Tibial artery (tissue), 4 donors: ENCODE results near the gene GRAMD2B.

Experiments used
- DNase-seq, 2 donors: peaks; one replicate each; pipeline ENCODE4 v3.0.0-alpha.2; 2019
- H3K27ac ChIP-seq, 2 donors: fragments of 200-600 bp; sonication (generic) in 1 of 2; 1 replicate in 1 of 2; 2 replicates in 1 of 2; pipeline ENCODE4 v1.5.1; 2018 to 2019; ENCODE audit warnings: mild to moderate bottlenecking in 1 of 2
- H3K27me3 ChIP-seq, 2 donors: fragments of 200-600 bp; sonication (generic) in 1 of 2; one replicate each; pipeline versions ENCODE4 v1.5.1 to v1.6.0; 2016 to 2019
- H3K36me3 ChIP-seq, 3 donors: fragments of 200-600 bp; sonication (generic) in 2 of 3; one replicate each; pipeline ENCODE4 v1.5.1; 2016 to 2019; ENCODE audit warnings: mild to moderate bottlenecking in 2 of 3
- H3K4me1 ChIP-seq, 4 donors: fragments of 200-600 bp; sonication (generic) in 2 of 4; 1 replicate in 3 of 4; 2 replicates in 1 of 4; pipeline ENCODE4 v1.5.1; 2016 to 2019
- H3K4me3 ChIP-seq, 2 donors: fragments of 200-600 bp; sonication (generic) in 1 of 2; 1 replicate in 1 of 2; 2 replicates in 1 of 2; pipeline ENCODE4 v1.5.1; 2018 to 2019; ENCODE audit warnings: mild to moderate bottlenecking in 2 of 2
- H3K9me3 ChIP-seq, 3 donors: fragments of 200-600 bp; sonication (generic) in 1 of 3; one replicate each; pipeline ENCODE4 v1.5.1; 2016 to 2019
- CTCF ChIP-seq, 2 experiments: fragments of 200-600 bp in 1 of 2; fragments of 450-650 bp in 1 of 2; IDR thresholded peaks; one replicate each; pipeline ENCODE4 v1.5.1; 2017 to 2019; ENCODE audit warnings: antibody characterized with exemption in 2 of 2, mild to moderate bottlenecking in 1 of 2, moderate library complexity in 1 of 2
- intact Hi-C: fragments of 100-400 bp; cut with DNase I; formaldehyde crosslinking; loops from one replicate; pipeline ENCODE4 v1.15.0; 2023; ENCODE audit warnings: low total_unique reads

Gene GRAMD2B

GRCh38 chr5:126512451-126512850 is 89.2 kb downstream of the GRAMD2B start:
- peaks cover 0 to 25% (median 5%) of the 10 kb centered on the region in 4 donors for H3K4me1 ChIP-seq
- intact Hi-C loops: no loop called here
- no peak for DNase-seq
- H3K4me3 ChIP-seq: no peak overlapping the region
- H3K36me3 ChIP-seq: no peaks in the 10 kb centered on the region
- TF ChIP-seq CTCF (IDR thresholded peaks at IDR 0.05): no peak
- H3K27ac ChIP-seq: no peak overlapping the region
- H3K9me3 ChIP-seq: no peaks in the 10 kb centered on the region
- H3K27me3 ChIP-seq: no peaks in the 10 kb centered on the region

- Histone ChIP-seq H3K4me3 (no peak overlapping the region), H3K27ac (peak overlapping the region in 1 of 2 donors; percentile 31), H3K9me3 (no peaks in the 10 kb centered on the region)
These were observed 90.1 kb downstream of the GRAMD2B start for GRCh38 chr5:126513302-126513701.

GRCh38 chr5:126513703-126514102 is 90.5 kb downstream of the GRAMD2B start:
- peak overlapping the region in 1 of 2 donors; percentile 31 for H3K27ac ChIP-seq
- intact Hi-C loops: no loop called here
- peaks cover 0 to 21% (median 6%) of the 10 kb centered on the region in 4 donors for H3K4me1 ChIP-seq
- no peak overlapping the region for H3K4me3 ChIP-seq
- no peaks in the 10 kb centered on the region for H3K36me3 ChIP-seq
- no peaks in the 10 kb centered on the region for H3K27me3 ChIP-seq
- no peak for DNase-seq
- no peaks in the 10 kb centered on the region for H3K9me3 ChIP-seq
- no peak for TF ChIP-seq CTCF (IDR thresholded peaks at IDR 0.05)

More at GRCh38 chr5:126513302-126513701, 90.1 kb downstream of the GRAMD2B start:
- TF ChIP-seq CTCF (IDR thresholded peaks at IDR 0.05): no peak
- Histone ChIP-seq H3K27me3 (no peaks in the 10 kb centered on the region), H3K4me1 (peaks cover 0 to 23% (median 7%) of the 10 kb centered on the region in 4 donors), H3K36me3 (no peaks in the 10 kb centered on the region)
- no peak for DNase-seq
- intact Hi-C loops: no loop called here

GRCh38 chr5:126514131-126514557 is 90.9 kb downstream of the GRAMD2B start:
- intact Hi-C loops: no loop called here
- Histone ChIP-seq H3K27ac (peak overlapping the region in 1 of 2 donors; percentile 31), H3K4me3 (no peak overlapping the region), H3K4me1 (peaks cover 0 to 24% (median 6%) of the 10 kb centered on the region in 4 donors), H3K9me3 (no peaks in the 10 kb centered on the region), H3K27me3 (no peaks in the 10 kb centered on the region), H3K36me3 (no peaks in the 10 kb centered on the region)
- no peak for DNase-seq
- no peak for TF ChIP-seq CTCF (IDR thresholded peaks at IDR 0.05)

- no peaks in the 10 kb centered on the region for H3K9me3 ChIP-seq
- intact Hi-C loops: no loop called here
- DNase-seq: no peak
- H3K27ac ChIP-seq: no peak overlapping the region
- no peak for TF ChIP-seq CTCF (IDR thresholded peaks at IDR 0.05)
- H3K27me3 ChIP-seq: no peaks in the 10 kb centered on the region
- no peak overlapping the region for H3K4me3 ChIP-seq
- H3K4me1 ChIP-seq: peaks cover 0 to 29% (median 9%) of the 10 kb centered on the region in 4 donors
- no peaks in the 10 kb centered on the region for H3K36me3 ChIP-seq
These were observed 91.4 kb downstream of the GRAMD2B start for GRCh38 chr5:126514558-126515141.
